Measurements from ENCODE around the gene EPG5. TPM values are rescaled to one million over a fixed set of nuclear protein-coding genes. Genes with fewer than 3 reads are reported as not detected.
"Not testable (repeated sequence)": the region's sequence is repeated elsewhere in the genome, so short reads cannot be mapped to it uniquely, and the experiment has no call there.

EPG5 gene
- total RNA-seq, 1 donor from 2014 or later = 34.0 TPM

DNA sequence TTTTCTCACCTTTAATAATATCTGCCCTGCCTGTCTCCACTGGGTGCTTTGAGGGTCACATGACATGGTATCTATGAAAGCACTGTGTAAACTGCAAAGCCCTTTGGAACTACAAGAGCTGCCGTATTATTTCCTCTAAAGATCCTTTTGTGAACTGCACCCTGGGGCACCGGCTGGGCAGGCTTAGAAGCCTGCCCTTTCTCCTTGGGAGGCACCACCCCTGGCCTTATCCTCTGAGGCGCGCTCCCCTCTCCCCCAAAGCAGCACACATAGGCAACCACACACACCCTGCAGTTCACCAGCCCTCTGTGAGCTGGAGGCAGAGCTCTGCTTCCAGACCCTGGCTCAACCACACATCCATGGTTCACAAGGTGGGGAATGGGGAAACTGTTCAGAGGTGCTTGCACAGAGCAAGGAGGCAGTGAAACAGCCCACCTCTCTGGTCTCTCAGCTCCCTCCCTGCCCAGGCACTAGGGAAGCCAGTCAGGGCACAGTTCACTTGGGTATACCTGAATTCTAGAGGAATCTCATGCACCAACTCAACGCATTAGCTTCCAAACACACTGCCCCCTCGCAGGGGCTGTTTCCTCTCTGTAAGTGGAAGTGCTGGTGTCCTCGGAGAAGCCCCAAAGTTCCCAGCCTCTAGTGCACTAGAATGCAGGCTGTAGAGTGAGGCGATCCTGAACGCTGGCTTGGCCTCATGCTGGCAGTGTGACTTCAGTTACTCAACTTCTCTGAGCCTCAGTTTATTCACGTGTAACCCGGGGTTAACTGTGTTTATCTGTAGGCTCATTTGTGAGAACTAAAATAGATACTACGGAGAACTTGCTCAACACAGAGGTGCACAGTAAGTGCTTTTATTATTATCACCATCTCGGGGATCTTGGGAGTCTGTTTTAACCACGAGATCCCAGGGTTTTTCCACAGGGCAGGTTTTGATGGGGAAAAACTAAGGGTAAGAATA is 130.6 kb downstream of the EPG5 start:
- DNase-seq = no peak

DNA sequence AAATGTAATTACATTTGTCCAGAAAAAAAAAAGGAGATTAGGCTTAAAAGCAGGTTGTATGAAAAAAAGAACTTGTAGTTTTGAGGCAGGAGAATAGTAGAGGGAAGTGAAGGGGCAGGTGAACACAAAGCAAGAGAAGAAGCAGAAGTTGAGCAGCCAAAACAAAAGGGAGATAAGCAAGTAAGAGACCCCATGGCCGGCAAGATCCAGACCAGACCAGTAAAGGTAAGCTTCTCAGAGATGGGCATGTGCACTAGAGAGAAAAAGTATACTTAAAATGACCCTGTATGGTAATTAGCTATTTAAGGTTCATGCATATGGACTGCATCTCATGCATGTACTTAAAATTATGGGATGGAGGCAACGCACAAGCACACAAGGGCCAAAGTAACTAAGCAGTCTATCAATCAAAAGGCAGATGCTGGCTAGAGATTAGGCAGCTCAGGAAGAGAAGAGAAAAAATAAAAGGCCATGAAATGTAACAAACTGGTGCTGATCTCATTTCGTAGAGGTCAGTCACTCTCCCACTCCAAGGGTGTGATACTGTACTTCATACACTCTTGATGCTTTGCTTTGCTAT is 132.0 kb downstream of the EPG5 start:
- DNase-seq = no peak

- DNase-seq = no peak
Measured at GRCh38 chr18:45834306-45834705, 132.8 kb downstream of the EPG5 start.

- DNase-seq = no peak
Measured at GRCh38 chr18:45833846-45834245, 133.3 kb downstream of the EPG5 start.

GRCh38 chr18:45830917-45831316 is 136.2 kb downstream of the EPG5 start:
- DNase-seq = no peak

GRCh38 chr18:45829855-45830254 is 137.3 kb downstream of the EPG5 start:
- DNase-seq = no peak

GRCh38 chr18:45828917-45829811 is 138.0 kb downstream of the EPG5 start:
- no peak for DNase-seq

GRCh38 chr18:45826716-45827115 is 140.4 kb downstream of the EPG5 start:
- DNase-seq = not testable (repeated sequence)

GRCh38 chr18:45826084-45826483 is 141.0 kb downstream of the EPG5 start:
- no peak for DNase-seq

GRCh38 chr18:45825258-45826044 is 141.7 kb downstream of the EPG5 start, which contains the start of gene SIGLEC15:
Gene SIGLEC15, plus strand, starts transcription at chr18:45825675. Its CDS starts 54 bp downstream, at chr18:45825729.
- no peak for DNase-seq

DNA sequence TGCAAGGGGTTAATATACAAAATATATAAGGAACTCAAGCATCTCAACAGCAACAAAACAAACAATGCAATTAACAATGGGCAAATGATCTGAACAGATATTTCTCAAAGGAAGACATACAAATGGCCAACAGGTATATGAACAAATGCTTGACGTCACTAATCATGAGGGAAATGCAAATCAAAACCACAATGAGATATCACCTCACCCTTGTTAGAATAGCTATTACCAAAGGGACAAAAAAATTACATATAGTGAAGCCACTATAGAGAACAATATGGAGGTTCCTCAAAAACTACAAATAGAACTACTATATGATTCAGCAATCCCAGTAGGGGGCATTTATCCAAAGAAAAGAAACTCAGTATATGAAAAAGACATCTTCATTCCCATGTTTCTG is 145.4 kb downstream of the EPG5 start:
- no peak for DNase-seq

GRCh38 chr18:45821026-45821425 is 146.1 kb downstream of the EPG5 start:
- no peak for DNase-seq

GRCh38 chr18:45820106-45820745 is 146.9 kb downstream of the EPG5 start:
- no peak for DNase-seq

GRCh38 chr18:45818765-45819164 is 148.4 kb downstream of the EPG5 start:
- not testable (repeated sequence) for DNase-seq

GRCh38 chr18:45817543-45817942 is 149.6 kb downstream of the EPG5 start:
- no peak for DNase-seq

DNA sequence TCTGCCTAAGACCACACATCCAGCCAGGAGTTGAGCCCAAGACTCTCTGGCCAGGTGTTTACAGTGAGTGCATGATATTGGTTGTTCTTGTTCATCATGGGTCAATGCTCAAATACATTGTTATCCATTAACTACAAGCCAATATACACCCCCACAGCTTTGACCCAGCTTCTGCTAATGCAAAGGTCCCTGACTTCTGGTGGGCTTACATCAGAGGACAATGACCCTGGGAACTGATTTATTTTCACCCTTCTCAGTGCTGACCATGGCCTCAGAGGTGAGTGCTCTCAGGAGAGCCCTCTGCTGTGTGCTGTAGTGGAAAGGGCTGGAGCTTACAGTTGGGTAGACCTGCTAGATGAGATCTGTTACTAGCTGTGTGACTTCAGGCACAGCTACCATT is 152.4 kb downstream of the EPG5 start:
- DNase-seq = not testable (repeated sequence)

DNA sequence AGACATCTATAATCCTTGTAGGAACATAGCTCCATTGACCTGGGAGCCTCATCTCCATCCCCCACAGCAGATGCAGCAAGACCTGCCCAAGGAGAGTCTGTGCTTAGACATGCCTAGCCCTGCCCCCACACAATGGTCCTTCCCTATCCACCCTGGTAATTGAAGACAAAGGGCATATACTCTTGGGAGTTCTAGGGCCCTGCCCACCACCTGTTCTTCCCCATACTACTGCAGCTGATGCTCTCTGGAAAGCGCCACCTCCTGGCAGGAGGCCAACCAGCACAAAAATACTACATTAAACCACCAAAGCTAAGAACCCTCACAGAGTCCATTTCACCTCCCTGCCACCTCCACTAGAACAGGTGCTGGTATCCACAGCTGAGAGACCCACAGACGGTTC is 160.0 kb downstream of the EPG5 start:
- not testable (repeated sequence) for DNase-seq

GRCh38 chr18:45806226-45806625 is 160.9 kb downstream of the EPG5 start:
- DNase-seq = no peak

DNA sequence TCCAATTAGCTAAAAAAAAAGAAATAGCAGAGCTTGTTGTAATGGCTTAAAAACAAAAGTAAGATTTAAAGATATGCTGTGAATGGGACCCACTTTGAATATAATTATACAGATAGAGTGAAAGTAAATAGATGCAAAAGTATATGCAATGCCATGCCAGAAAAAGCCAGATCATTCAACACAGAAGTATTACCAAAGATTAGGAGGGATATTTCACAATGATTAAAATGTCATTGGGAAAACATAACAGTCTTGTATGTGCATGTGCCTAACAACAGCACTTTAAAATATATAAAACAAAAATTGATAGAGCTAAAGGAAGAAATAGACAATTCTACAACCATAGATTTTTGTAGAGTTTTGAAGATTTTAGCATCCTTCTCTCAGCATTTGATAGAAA is 161.6 kb downstream of the EPG5 start:
- no peak for DNase-seq

GRCh38 chr18:45802814-45803492 is 164.2 kb downstream of the EPG5 start:
- no peak for DNase-seq
